Sigmoid colon (tissue), 4 donors: ENCODE results near the gene MFAP5.

ENCODE experiments used
- CTCF ChIP-seq, 4 experiments: fragments of 450-650 bp in 3 of 4; fragments of 200-600 bp in 1 of 4; IDR thresholded peaks; one replicate each; pipeline ENCODE4 v1.5.1; 2016 to 2019; ENCODE audit warnings: antibody characterized with exemption in 4 of 4, mild to moderate bottlenecking in 3 of 4, moderate library complexity in 2 of 4
- POLR2A ChIP-seq, 2 donors: fragments of 450-650 bp; IDR thresholded peaks; one replicate each; pipeline ENCODE4 v1.6.1; 2016; ENCODE audit warnings: antibody characterized with exemption in 2 of 2, mild to moderate bottlenecking in 2 of 2, moderate library complexity in 2 of 2
- POLR2AphosphoS5 ChIP-seq, 4 donors: sonication (generic); formaldehyde crosslinking; IDR thresholded peaks; one replicate each; pipeline ENCODE4 v1.6.1; 2017; ENCODE audit warnings: antibody characterized with exemption in 4 of 4

GRCh38 chr12:8687846-8688601 is 25.4 kb upstream of the MFAP5 start:
- TF ChIP-seq POLR2AphosphoS5 (IDR thresholded peaks at IDR 0.05) (peak; percentile 67 to 85 (median 78)), CTCF (IDR thresholded peaks at IDR 0.05) (no peak), POLR2A (IDR thresholded peaks at IDR 0.05) (no peak)
